Aorta (tissue), 5 donors: ENCODE results near the gene BTBD16. TPM values are rescaled to one million over a fixed set of nuclear protein-coding genes. Genes with fewer than 3 reads are reported as not detected.

Source experiments
- ATAC-seq: fragments of 200-7000 bp; cut with Tn5 transposase; one replicate; pipeline ENCODE4 v1.9.1; 2022; ENCODE audit warnings: moderate library complexity; ENCODE audit not compliant: low FRiP score
- DNase-seq, 2 donors: peaks; one replicate each; pipeline ENCODE4 v3.0.0-alpha.2; 2020
- H3K27ac ChIP-seq, 2 donors: one replicate each; pipeline ENCODE4 v1.5.1; 2013; ENCODE audit warnings: low read length in 2 of 2, mild to moderate bottlenecking in 2 of 2, moderate library complexity in 2 of 2, control low read depth in 1 of 2, inconsistent platforms in 1 of 2, low read depth in 1 of 2
- H3K27me3 ChIP-seq, 2 donors: one replicate each; pipeline ENCODE4 v1.6.1; 2013; ENCODE audit warnings: control low read depth in 1 of 2, low read length in 1 of 2, mild to moderate bottlenecking in 1 of 2, moderate library complexity in 1 of 2; ENCODE audit not compliant: insufficient read depth in 2 of 2, control insufficient read depth in 1 of 2
- H3K36me3 ChIP-seq, 2 donors: one replicate each; pipeline ENCODE4 v1.6.1; 2013; ENCODE audit warnings: control low read depth in 1 of 2, low read length in 1 of 2, mild to moderate bottlenecking in 1 of 2; ENCODE audit not compliant: insufficient read depth in 2 of 2, control insufficient read depth in 1 of 2
- H3K4me1 ChIP-seq, 2 donors: one replicate each; pipeline ENCODE4 v1.6.1; 2013; ENCODE audit warnings: low read length in 2 of 2, control low read depth in 1 of 2, mild to moderate bottlenecking in 1 of 2, moderate library complexity in 1 of 2; ENCODE audit not compliant: insufficient read depth in 2 of 2, control insufficient read depth in 1 of 2
- H3K4me3 ChIP-seq, 2 donors: one replicate each; pipeline ENCODE4 v1.5.1; 2013; ENCODE audit warnings: low read length in 2 of 2, control low read depth in 1 of 2, mild to moderate bottlenecking in 1 of 2
- H3K9me3 ChIP-seq: one replicate; pipeline ENCODE4 v1.6.1; 2013; ENCODE audit warnings: mild to moderate bottlenecking, low read length; ENCODE audit not compliant: control insufficient read depth
- WGBS, 2 donors: extraction: QIAGEN DNeasy Blood & Tissue Kit; methylation state at CpG; one replicate each; pipeline ENCODE4 v1.1.7; 2013; 5-methylcytosine and 5-hydroxymethylcytosine counted together
- intact Hi-C, 2 donors: fragments of 100-400 bp; cut with DNase I; formaldehyde crosslinking; loops; one replicate each; pipeline versions ENCODE4 v1.14.2 to v1.15.0; 2022
- polyA plus RNA-seq, 2 donors: library from polyadenylated mRNA; stranded (reverse); fragments of 200-250 nt; gene quantifications; one replicate each; pipeline ENCODE4 v1.2.3, GENCODE V29; 2013
- total RNA-seq, 2 donors: library from RNA; stranded (reverse); fragmentation: NEBNext Ultra II Directional; extraction: Animal tissue kit (Norgen Biotek cat#: 25700); gene quantifications; one replicate each; pipeline ENCODE4 v1.2.1, GENCODE V29; 2021
- donor health status: healthy with polysubstance abuse.
- donor health status: Bipolar disorder and iron deficiency.
- donor health status: DM: no; HTN: no; CAD: no.
- donor health status: DM: no; HTN: no; CAD: no.
- donor health status: DM: yes; HTN: yes; CAD: no.

The BTBD16 gene
- total and polyA plus RNA-seq, 4 donors: 1.2 to 2.4 (median 2.3) TPM; not detected in 1

- Histone ChIP-seq H3K27ac (no peak overlapping the region), H3K36me3 (no peaks in the 10 kb centered on the region), H3K27me3 (no peaks in the 10 kb centered on the region), H3K9me3 (no peaks in the 10 kb centered on the region), H3K4me1 (no peaks in the 10 kb centered on the region), H3K4me3 (no peak overlapping the region)
- DNase-seq: no peak
- intact Hi-C loops: no loop called here
- ATAC-seq: no peak
- WGBS, 2 donors: 94% methylated on average over 6 of the region's 6 CpGs
Measured at GRCh38 chr10:122276611-122277208, 5.6 kb downstream of the BTBD16 start.

DNA sequence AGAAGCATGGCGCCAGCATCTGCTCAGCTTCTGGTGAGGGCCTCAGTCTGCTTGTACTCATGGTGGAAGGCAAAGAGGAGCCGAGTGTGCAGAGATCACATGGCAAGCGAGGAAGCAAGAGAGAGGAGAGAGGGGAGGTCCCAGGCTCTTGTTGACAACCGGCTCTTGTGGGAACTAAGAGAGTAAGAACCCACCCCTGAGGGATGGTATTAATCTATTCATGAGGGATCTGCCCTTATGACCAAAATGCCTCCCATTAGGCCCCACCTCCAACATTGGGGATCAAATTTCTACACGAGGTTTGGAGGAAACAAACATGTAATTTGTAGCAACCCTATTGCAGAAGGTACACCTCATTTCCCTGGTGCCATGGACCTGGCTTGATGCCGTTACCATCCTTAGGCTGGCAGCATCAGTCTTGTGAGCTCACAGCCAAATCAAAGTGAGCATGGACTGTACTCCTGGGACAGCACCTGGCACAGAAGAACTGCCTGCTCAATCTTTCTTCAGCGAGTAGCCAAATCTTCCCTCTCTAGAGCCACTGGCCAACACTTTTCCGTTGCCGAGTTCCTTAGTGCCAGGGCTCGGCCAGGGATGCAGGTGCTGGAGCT is 6.5 kb downstream of the BTBD16 start:
- DNase-seq (no peak), ATAC-seq (no peak)
- no peaks in the 10 kb centered on the region for H3K9me3 ChIP-seq
- intact Hi-C loops: no loop called here
- WGBS, 2 donors: 78 to 79% methylated on average over 10 of the region's 10 CpGs
- H3K4me3 ChIP-seq: no peak overlapping the region
- H3K27ac ChIP-seq: no peak overlapping the region
- no peaks in the 10 kb centered on the region for H3K36me3 ChIP-seq
- H3K4me1 ChIP-seq: no peaks in the 10 kb centered on the region
- no peaks in the 10 kb centered on the region for H3K27me3 ChIP-seq

- intact Hi-C loops: loop anchor here in 1 of 2 donors (5.0 to 10.0 kb wide), 2 partner anchors 135 to 288 kb away; no protein-coding TSS in a partner anchor
- no peaks in the 10 kb centered on the region for H3K36me3 ChIP-seq
- ATAC-seq: no peak
- H3K27ac ChIP-seq: no peak overlapping the region
- DNase-seq: no peak
- no peak overlapping the region for H3K4me3 ChIP-seq
- no peaks in the 10 kb centered on the region for H3K27me3 ChIP-seq
- no peaks in the 10 kb centered on the region for H3K9me3 ChIP-seq
- no peaks in the 10 kb centered on the region for H3K4me1 ChIP-seq
- WGBS, 2 donors: 21 to 43% methylated on average over 9 of the region's 9 CpGs
Measured at GRCh38 chr10:122279725-122280141, 8.6 kb downstream of the BTBD16 start.

DNA sequence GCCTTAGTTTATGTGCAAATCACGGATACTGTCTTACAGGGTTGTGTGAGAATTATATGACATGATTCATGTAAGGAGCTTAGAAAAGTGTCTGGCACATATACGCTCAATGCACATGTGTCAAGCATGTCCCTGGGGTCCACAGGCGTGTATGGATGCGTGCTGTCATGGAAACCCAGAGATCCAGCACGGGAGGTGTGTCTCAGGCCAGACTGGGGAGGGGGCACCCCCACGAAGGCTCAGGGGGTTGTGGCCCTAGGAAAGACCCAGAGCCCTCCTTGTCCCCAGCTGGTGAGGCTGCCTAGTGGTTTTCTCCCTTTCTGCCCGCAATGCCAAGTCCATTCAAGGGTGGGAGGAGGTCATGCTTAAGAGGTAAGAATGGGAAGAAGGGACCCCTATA is 9.1 kb downstream of the BTBD16 start:
- Histone ChIP-seq H3K4me3 (no peak overlapping the region), H3K27me3 (no peaks in the 10 kb centered on the region), H3K9me3 (no peaks in the 10 kb centered on the region), H3K27ac (no peak overlapping the region), H3K4me1 (no peaks in the 10 kb centered on the region), H3K36me3 (no peaks in the 10 kb centered on the region)
- DNase-seq (no peak), ATAC-seq (no peak)
- intact Hi-C loops: loop anchor here in 1 of 2 donors (5.0 to 10.0 kb wide), 2 partner anchors 135 to 287 kb away; no protein-coding TSS in a partner anchor
- WGBS, 2 donors: 75 to 84% methylated on average over 7 of the region's 7 CpGs

- no peaks in the 10 kb centered on the region for H3K4me1 ChIP-seq
- H3K4me3 ChIP-seq: no peak overlapping the region
- H3K9me3 ChIP-seq: no peaks in the 10 kb centered on the region
- no peaks in the 10 kb centered on the region for H3K27me3 ChIP-seq
- no peak for ATAC-seq
- intact Hi-C loops: loop anchor here in 1 of 2 donors (5.0 to 10.0 kb wide), 2 partner anchors 136 to 286 kb away; no protein-coding TSS in a partner anchor
- DNase-seq: no peak
- 97% methylated on average over 7 of the region's 7 CpGs for WGBS, 2 donors
- no peak overlapping the region for H3K27ac ChIP-seq
- H3K36me3 ChIP-seq: no peaks in the 10 kb centered on the region
Measured at GRCh38 chr10:122281018-122281626, 10.0 kb downstream of the BTBD16 start.

GRCh38 chr10:122281751-122282150 is 10.7 kb downstream of the BTBD16 start:
- 84 to 85% methylated on average over 8 of the region's 8 CpGs for WGBS, 2 donors
- Histone ChIP-seq H3K27ac (peak overlapping the region; percentile 49 to 73), H3K27me3 (no peaks in the 10 kb centered on the region), H3K4me3 (no peak overlapping the region), H3K9me3 (no peaks in the 10 kb centered on the region), H3K36me3 (no peaks in the 10 kb centered on the region), H3K4me1 (no peaks in the 10 kb centered on the region)
- intact Hi-C loops: loop anchor here in 1 of 2 donors (5.0 to 10.0 kb wide), 2 partner anchors 137 to 286 kb away; no protein-coding TSS in a partner anchor
- DNase-seq (no peak), ATAC-seq (no peak)

DNA sequence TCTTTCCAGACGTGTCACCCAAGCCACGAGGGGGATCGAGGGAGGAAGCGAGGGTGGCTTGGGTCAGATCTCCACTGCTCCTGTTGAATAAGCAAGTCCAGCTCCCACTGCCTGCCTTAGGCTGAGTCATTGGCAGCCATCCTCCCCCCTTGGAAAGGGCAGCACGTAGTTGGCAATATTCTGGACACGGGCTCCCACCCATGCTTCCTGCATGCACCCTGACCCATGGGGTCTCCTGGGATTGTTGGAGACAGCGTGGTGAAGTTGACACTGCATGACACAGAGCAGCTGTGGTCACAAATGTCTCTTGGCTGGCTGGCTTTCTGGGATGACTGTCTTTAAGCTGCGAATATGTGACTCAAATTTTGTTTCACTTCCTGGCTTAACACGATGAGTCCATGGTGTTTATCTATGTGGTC is 11.2 kb downstream of the BTBD16 start:
- intact Hi-C loops: loop anchor here in 1 of 2 donors (5.0 to 10.0 kb wide), 2 partner anchors 137 to 285 kb away; no protein-coding TSS in a partner anchor
- DNase-seq: peak in 1 of 2 donors; percentile 86
- peak overlapping the region; percentile 66 to 73 for H3K27ac ChIP-seq

DNA sequence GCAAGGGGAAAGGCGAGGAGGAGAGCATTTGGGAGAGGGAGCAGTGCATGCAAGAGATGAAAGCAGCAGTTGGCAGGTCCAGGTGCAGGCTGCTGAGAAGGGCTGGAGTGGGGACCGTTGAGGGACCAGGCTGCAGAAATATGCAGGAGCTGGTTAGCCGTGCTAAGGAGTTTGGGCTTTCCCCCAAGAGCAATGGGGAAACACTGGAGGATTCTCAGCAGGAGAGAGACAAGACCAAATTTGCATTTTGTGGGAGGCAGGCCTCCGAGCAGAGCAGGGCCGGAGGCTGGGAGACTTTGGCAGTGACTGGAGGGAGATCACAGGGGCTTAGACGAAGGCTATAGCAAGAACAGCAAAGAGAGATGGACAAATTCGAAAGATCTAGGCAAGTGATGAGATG is 11.8 kb downstream of the BTBD16 start:
- no peak for ATAC-seq
- DNase-seq: no peak

More for the DNA sequence above, 11.2 kb downstream of the BTBD16 start:
- Histone ChIP-seq H3K4me3 (no peak overlapping the region), H3K9me3 (no peaks in the 10 kb centered on the region), H3K4me1 (peaks cover 0 to under 1% of the 10 kb centered on the region in 2 donors), H3K36me3 (no peaks in the 10 kb centered on the region), H3K27me3 (no peaks in the 10 kb centered on the region)
- ATAC-seq: peak; percentile 58
- whole genome bisulfite sequencing, 2 donors: 10 to 18% methylated on average over 9 of the region's 9 CpGs

More for the DNA sequence above, 11.8 kb downstream of the BTBD16 start:
- Histone ChIP-seq H3K9me3 (no peaks in the 10 kb centered on the region), H3K27me3 (no peaks in the 10 kb centered on the region), H3K27ac (peak overlapping the region in 1 of 2 donors; percentile 66), H3K36me3 (no peaks in the 10 kb centered on the region), H3K4me3 (no peak overlapping the region), H3K4me1 (peaks cover 0 to 4% of the 10 kb centered on the region in 2 donors)
- 61 to 66% methylated on average over 7 of the region's 7 CpGs for WGBS, 2 donors
- intact Hi-C loops: loop anchor here in 1 of 2 donors (5.0 to 10.0 kb wide), 2 partner anchors 138 to 284 kb away; no protein-coding TSS in a partner anchor
